GM19238 (cell line): ENCODE results near the gene ANKRD35.
"Not testable (repeated sequence)": the region's sequence is repeated elsewhere in the genome, so short reads cannot be mapped to it uniquely, and the experiment has no call there.

Experiments used
- DNase-seq: peaks from one replicate; pipeline ENCODE4 v3.0.0; 2011; ENCODE audit warnings: low spot score; ENCODE audit not compliant: insufficient read length

ANKRD35 gene

GRCh38 chr1:145885738-145886287 lies at the start of gene ANKRD35:
ANKRD35 (minus strand) TSS chr1:145885866; CDS start chr1:145885758, 108 bp downstream.
- peak; percentile 98 for DNase-seq

- DNase-seq, result not testable (repeated sequence)
Observed at GRCh38 chr1:145932522-145933009, 46.9 kb upstream of the ANKRD35 start.

- DNase-seq, result no peak
Observed at GRCh38 chr1:145927916-145928643, 42.4 kb upstream of the ANKRD35 start.

GRCh38 chr1:145927063-145927886 lies 41.6 kb upstream of the ANKRD35 start, which contains the start of gene RBM8A:
RBM8A (minus strand) TSS chr1:145927484; CDS start chr1:145927426, 58 bp downstream.
- DNase-seq, result peak; percentile 67

GRCh38 chr1:145926686-145927062 lies 41.0 kb upstream of the ANKRD35 start:
- no peak for DNase-seq

- DNase-seq, result no peak
Observed at GRCh38 chr1:145922266-145922665, 36.6 kb upstream of the ANKRD35 start.

- not testable (repeated sequence) for DNase-seq
Observed at GRCh38 chr1:145920297-145920696, 34.6 kb upstream of the ANKRD35 start.

GRCh38 chr1:145918992-145919939 lies 33.6 kb upstream of the ANKRD35 start:
- no peak for DNase-seq

GRCh38 chr1:145918144-145918991 lies 32.7 kb upstream of the ANKRD35 start, which contains the start of gene PEX11B:
PEX11B (minus strand) TSS chr1:145918717; CDS start chr1:145918688, 29 bp downstream.
- DNase-seq, result peak; percentile 86

GRCh38 chr1:145917595-145917994 lies 31.9 kb upstream of the ANKRD35 start:
- DNase-seq, result no peak

- DNase-seq, result no peak
Observed at GRCh38 chr1:145916745-145917144, 31.1 kb upstream of the ANKRD35 start.

- no peak for DNase-seq
Observed at GRCh38 chr1:145912128-145912641, 26.5 kb upstream of the ANKRD35 start.

GRCh38 chr1:145908653-145909052 lies 23.0 kb upstream of the ANKRD35 start:
- DNase-seq, result no peak

GRCh38 chr1:145906954-145907753 lies 21.5 kb upstream of the ANKRD35 start:
- DNase-seq, result no peak

- no peak for DNase-seq
Observed at GRCh38 chr1:145901312-145902021, 15.8 kb upstream of the ANKRD35 start.

GRCh38 chr1:145898756-145899155 lies 13.1 kb upstream of the ANKRD35 start:
- no peak for DNase-seq

- no peak for DNase-seq
Observed at GRCh38 chr1:145897969-145898368, 12.3 kb upstream of the ANKRD35 start.

- no peak for DNase-seq
Observed at GRCh38 chr1:145895471-145895870, 9.8 kb upstream of the ANKRD35 start.
